Endothelial cell of umbilical vein (primary cell): Measurements from ENCODE around the gene WBP2.

Experiments used
- CTCF ChIP-seq, 2 donors: IDR thresholded peaks; 1 replicate in 1 of 2; 2 replicates in 1 of 2; pipeline ENCODE4 v1.5.1; 2011; ENCODE audit warnings: low read length in 2 of 2, mild to moderate bottlenecking in 2 of 2, moderate library complexity in 2 of 2, control low read depth in 1 of 2, inconsistent platforms in 1 of 2, low read depth in 1 of 2; ENCODE audit not compliant: insufficient read depth in 1 of 2; ENCODE audit errors: extremely low read depth in 1 of 2
- MYC ChIP-seq: IDR thresholded peaks from one replicate; pipeline ENCODE4 v1.6.1; 2011; ENCODE audit warnings: mild to moderate bottlenecking, low read depth, low read length
- POLR2A ChIP-seq: IDR thresholded peaks from 2 replicates; pipeline ENCODE4 v1.6.1; 2012; ENCODE audit warnings: low read depth, mild to moderate bottlenecking, control low read depth, low read length
- POLR2AphosphoS5 ChIP-seq: IDR thresholded peaks from 2 replicates; pipeline ENCODE4 v1.6.1; 2012; ENCODE audit warnings: low read depth, mild to moderate bottlenecking, control low read depth, low read length, moderate library complexity; ENCODE audit not compliant: insufficient read depth

GRCh38 chr17:75809631-75810111, 45.5 kb downstream of the WBP2 start:
- TF ChIP-seq POLR2A (no peak), CTCF (IDR thresholded peaks at IDR 0.05; ENCODE audit: extremely low read depth in 1 of 2, insufficient read depth in 1 of 2, low read depth in 1 of 2, low read length in 2 of 2) (no peak), MYC (no peak), POLR2AphosphoS5 (no peak)
